NCI-H69 (cell line): Measurements from ENCODE around the gene UQCRHL.
A peak's percentile ranks its signal among the peaks of the same experiment; 100 is the strongest.

Experiments
- DNase-seq: peaks from one replicate; lab custom pipeline; 2025; lab: John Stamatoyannopoulos, UW

Gene UQCRHL

DNA sequence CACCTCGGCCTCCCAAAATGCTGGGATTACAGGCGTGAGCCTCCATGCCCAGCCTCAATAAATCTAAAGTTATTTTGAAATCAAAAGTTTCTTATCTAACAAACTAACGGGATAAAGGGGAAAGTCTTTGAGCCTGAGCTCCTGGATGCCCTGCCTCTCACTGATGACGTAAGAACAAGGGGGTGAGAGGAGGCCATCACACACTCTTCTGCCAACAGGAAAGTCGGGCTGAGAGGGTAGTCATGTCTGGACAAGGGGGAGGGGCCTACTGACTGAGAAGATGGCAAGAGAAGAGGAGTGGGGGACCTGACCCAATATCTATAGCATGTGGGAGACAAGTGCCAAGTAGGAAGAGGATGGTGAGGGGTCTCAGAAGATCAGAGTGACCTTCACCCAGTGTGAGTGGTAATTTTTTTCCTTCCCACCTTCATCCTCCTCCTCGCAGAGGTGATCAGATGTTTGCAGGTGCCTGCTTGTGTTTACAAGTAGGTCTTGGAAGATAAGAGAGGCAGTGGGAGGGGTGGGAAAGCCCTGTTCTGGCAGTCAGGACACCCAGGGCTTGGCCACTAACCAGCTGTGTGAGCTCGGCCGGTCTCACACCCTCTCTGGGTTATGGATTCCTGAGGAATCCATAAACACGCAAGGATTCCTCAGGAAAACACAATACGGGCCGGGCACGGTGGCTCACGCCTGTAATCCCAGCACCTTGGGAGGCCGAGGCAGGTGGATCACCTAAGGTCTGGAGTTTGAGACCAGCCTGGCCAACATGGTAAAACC lies 9.6 kb downstream of the UQCRHL start:
- no peak for DNase-seq

DNA sequence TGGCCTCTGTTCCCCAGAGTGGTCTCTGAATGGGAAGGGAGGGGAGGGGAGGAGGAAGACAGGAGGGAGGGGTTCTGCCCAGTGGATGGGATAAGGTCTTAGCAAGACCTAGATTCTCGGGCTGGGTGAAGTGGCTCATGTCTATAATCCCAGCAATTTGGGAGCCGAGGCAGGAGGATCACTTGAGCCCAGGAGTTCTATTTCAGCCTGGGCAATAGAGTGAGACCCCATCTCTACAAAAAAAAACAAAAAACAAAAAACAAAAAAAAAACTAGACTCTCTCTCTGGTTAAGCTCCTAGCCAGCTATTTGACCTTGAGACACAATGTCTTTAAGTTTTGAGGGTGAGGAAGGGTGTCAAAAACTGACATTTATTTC lies 11.4 kb downstream of the UQCRHL start:
- no peak for DNase-seq

DNA sequence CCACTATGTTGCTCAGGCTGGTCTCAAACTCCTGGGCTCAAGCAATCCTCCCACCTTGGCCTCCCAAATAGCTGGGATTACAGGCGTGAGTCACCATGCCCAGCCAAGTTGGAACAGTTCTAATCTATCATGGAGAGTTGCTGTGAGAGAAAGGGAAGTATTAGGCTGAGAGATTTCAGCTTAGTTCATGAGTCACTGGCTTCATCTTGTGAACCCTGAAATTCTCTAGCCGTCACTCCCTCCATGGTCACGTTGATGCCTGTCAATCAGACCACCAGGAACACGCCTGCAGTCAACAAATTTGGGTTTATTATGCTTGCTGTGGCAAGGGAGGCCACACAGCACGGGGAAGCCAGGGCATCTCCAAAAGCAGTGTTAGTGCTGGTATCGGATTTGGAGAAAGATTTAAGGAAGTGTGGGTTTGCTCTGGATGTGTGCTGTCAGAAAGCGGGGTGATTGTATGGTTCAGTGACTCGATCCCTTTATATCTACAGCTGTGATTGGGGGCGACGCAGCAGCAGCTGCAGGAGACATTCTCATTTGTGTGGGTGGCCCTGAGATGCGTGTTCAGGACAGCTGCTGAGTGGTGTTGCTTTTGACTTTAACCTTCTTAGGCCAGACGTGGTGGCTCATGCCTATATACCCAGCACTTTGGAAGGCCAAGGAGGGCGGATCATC lies 18.7 kb downstream of the UQCRHL start:
- DNase-seq = no peak

DNA sequence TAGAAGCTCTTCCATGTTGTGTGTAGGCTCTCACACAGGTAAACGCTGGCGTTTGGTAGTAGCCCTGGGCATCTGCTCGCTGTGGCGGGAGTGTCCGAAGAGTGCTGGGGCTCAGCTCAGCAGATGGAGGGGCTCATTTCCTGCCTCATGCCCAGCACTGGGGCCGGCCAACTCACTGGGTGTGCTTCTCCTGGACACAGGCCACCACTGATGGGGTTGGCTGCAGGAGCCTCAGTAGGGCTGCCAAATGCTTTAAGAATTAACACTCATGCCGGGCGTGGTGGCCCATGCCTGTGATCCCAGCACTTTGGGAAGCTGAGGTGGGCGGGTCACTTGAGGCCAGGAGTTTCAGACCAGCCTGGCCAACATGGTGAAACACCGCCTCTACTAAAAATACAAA lies 20.9 kb downstream of the UQCRHL start:
- no peak for DNase-seq

DNA sequence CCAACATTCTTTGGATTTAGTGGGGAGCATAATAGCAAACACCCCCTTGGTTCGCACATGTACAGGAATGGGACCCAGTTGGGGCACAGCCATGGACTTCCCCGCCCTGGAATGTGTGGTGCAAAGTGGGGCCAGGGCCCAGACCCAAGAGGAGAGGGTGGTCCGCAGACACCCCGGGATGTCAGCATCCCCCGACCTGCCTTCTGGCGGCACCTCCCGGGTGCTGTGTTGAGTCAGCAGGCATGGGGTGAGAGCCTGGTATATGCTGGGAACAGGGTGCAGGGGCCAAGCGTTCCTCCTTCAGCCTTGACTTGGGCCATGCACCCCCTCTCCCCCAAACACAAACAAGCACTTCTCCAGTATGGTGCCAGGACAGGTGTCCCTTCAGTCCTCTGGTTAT lies 21.8 kb downstream of the UQCRHL start:
- no peak for DNase-seq

DNA sequence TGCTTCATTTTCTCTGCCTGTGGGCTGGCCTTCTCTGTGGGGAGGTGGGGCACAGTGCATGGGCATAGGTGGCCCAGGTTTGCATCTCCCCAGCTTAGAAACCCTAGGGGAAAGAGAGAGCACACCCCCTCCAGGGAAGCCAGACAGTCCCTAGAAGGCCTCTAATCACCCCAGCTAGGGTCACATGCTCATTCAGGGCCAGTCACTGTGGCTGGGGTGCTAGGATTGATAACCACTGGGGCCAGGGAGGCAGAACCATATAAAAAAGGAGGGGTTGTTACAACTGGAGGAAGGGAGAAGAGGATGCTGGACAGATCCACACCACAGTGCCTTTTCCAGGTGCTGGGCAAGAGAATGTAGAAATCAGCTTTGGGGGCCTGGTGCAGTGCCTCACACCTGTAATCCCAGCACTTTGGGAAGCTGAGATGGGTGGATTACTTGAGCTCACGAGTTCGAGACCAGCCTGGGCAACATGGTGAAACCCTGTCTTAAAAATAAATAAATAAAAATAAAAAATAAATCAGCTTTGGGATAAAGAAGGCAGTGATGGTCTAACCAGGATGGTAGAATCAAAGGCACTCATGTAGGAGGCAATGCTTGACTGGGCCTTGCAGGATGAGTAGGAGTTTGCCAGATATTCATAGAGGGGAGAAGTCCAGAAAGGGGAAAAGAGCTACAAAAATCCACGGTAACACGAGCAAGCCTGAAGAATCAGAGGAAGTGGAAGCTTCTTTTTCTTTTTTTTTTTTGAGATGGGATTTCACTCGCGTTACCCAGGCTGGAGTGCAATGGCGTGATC lies 29.3 kb downstream of the UQCRHL start:
- no peak for DNase-seq

DNA sequence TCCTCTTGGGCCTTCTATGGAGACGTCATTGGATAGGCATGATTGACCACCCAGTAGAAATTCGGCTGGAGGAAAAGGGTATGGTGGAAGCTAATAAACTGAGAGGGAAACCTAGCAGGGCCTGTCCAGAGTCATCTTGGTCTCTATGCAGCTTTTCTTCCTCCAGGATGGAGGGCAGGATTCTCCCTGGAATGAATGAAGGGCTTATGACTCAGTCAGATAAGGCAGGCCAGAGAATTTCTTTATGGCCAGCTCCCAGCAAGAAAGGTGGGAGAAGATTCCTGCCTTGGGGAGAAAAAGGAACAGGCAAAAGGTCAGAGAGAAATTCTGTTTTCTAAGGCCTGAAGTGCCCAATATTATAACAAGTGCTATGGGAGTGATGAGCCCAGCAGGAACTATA lies 31.7 kb downstream of the UQCRHL start:
- DNase-seq = no peak

DNA sequence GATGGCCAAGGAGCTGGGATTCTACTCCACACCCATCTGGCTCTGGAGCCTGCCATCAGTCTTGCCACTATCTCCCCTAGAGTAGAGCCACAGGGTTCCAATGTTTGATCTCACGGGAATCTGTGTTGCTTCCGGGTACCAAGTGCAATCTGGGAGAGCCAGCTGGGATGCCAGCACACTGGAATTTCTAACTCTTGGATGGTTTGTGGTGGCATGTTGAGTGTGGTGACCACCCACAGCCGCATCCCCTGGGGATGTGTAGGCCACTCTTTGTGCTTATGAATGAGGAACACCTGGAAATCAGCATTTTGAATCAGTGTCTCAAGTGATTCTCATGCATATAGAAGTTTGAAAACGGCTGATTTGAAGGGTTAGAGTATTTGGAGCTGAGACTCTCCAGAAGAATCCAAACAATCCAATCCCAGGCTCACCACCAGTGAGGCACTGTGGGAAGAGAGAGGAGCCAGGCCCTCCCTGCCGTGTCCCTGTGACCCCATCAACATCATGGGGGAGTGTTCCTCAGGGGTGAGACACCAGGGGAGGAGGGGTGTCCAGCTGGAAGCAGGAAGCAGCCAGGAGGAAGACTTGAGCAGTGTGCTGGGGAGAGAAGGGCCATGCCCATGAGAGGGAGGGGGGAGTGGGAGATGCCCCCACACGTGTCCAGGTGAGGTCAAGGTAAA lies 35.5 kb downstream of the UQCRHL start:
- no peak for DNase-seq

DNA sequence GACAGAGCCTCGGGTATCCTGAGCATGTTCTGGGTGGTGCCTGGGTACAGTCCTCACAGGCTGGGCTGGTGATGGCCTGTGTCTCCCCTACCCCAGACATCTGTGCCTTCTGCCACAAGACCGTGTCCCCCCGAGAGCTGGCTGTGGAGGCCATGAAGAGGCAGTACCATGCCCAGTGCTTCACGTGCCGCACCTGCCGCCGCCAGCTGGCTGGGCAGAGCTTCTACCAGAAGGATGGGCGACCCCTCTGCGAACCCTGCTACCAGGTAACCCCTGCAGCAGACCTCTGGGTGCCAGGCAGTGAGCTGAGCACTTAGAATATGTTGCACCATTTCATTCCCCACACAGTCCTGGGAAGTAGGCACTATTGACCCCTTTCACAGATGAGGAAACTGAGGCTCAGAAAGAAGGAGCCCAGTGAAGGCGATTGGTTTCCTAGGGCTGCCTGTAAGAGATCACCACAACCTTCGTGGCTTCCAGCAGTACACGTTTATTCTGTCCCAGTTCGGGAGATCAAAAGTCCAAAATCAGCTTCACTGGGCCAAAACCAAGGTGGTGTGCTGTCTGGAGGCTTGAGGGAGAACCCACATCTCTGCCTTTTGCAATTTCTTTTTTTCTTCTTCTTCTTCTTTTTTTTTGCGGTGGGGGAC lies 37.0 kb downstream of the UQCRHL start:
- no peak for DNase-seq

DNA sequence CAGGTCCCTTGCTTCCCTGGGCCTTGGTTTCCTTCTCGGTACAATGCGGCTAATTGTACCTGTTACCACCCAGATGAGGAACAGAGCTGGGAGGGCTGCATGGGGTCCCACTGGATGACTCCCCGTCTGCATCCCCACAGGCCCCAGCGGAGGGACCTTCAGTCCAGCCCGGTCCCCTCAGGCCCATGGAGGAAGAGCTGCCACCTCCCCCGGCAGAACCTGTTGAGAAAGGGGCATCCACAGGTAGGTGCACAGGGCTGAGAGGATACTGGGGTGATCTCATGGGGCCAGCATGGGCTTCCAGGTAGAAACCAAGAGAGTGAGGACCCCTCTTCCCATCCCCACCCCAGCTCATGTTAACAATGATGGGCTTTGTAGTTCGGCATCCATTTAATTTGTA lies 39.1 kb downstream of the UQCRHL start:
- DNase-seq = no peak

DNA sequence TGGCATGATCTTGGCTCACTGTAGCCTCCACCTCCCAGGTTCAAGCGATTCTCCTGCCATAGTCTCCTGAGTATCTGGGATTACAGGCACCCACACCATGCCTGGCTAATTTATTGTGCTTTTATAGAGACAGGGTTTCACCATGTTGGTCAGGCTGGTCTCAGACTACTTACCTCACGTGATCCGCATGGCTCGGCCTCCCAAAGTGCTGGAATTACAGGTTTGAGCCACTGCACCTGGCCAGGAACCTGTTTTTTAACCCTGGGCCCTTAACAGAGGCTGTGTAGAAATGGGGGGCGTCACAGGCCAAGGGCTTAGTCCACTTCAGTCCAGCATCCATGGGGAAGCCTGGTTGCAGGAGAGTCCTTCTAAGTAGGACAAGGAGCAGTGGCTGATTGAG lies 39.5 kb downstream of the UQCRHL start:
- no peak for DNase-seq

DNA sequence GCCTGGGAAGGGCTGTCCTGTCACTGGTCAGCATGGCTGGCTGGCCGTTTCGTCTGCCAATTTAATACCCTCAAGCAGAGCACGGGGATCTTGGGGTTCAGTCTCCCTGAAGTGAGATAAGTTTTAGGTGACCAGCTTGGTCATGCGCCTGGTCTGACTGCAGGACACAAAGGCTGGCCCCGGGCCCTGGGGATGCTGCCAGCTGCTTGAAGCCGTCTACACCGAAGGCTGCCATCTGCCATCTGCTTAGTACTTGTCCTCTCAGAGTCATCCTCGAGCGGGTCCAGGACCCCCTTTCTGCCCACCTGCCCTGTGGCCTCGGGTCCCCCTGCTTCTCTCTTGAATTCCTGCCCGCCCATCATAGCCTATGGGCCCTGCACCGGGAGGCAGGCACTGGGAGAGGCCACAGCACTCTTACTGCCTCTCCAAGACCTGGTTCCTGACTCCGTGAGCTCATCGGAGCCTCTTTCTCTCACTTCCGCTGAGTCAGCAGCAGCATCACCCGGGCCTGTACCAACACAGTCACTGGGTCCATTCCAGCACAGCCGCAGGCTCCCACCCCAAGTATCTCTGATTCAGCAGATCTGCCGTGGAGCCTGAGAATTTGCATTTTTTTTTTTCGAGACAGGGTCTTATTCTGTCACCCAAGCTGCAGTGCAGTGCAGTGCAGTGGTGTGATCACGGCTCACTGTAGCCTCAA lies 41.8 kb downstream of the UQCRHL start:
- no peak for DNase-seq

DNA sequence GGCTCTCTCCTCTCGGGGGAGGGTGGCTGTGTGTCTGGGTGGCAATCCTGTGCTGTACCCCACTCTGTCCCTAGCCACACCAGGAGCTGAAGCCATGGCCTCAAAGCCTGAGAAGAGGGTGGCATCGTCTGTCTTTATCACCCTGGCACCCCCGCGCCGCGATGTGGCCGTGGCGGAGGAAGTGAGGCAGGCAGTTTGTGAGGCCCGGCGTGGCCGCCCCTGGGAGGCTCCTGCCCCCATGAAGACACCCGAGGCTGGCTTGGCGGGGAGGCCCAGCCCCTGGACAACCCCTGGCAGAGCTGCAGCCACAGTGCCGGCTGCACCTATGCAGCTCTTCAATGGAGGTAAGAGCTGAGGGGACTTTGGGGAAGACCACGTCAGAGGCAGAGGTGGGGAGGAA lies 42.6 kb downstream of the UQCRHL start:
- no peak for DNase-seq

DNA sequence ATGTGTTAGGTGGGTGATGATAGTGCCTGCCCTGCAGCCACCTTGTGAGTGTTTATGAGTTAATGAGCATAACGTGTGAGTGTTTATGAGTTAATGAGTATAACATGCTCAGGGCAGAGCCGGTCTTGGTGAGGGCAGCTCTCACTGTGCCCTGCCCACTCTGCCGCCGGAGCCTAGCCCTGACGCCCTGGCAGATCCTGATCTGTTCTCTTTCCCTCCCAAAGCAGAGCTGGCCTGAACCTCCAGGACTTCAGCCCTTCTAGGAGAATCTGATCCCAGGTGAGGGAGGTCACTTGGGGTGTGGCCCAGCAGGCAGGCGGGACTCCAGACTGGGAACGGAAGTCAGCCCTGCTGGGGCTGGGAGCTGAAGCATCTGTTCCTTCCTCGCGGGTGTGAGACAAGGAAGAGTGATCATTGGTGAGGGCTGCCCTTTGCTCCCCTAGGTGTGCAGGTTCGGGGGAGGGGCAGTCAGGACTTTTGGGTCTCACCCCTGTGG lies 43.1 kb downstream of the UQCRHL start:
- peak; percentile 27 for DNase-seq

DNA sequence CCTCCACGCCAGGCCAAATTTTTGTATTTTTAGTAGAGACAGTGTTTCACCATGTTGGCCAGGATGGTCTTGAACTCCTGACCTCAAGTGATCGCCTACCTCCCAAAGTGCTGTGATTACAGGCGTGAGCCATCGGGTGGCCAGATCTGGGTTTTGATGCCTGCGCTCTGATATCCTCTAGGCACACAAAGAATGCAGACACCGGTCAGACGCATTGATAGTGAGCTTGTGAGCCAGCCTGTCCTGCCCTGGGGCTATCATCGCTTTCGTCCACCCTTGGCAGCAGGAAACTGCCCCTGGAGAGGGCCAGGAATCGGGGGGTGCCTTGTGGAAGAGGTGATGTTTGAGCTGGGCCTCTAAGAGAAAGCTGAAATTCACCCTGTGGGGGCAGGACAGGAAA lies 44.9 kb downstream of the UQCRHL start:
- DNase-seq = no peak

DNA sequence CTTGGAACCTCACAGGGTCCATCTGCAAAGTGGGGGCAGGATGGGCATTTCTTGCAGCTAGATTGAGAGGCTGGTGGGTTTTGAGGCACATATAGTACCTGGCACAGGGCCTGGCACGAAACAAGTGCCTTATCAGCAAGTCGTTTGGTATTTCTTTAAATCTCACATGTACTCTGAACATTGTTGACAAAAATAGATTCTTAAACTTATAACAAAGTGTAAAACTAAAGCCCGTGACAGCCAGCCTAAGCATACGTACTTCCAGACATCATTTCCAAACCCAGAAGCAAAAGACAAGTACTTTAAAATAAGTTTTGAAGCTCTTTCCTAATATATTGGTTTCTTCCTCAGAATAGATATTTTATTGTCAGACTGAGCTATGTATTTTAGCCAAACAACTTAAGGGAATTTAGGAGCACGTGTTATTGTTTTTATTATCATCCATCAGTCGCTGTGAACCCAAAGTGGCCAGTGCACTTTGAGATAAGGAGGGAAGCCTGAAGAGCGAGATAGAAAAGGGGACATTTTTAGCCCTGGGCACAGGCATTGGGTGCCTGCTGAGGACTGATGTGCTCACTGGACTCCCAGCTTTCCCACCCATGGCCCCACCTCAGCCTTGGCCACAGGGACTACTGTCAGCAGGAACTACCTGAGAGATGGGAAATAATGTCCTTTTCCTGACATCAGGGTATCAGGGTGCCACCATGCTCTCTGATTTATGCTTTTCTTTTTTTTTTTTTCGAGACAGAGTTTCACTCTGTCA lies 45.9 kb downstream of the UQCRHL start:
- DNase-seq = no peak

DNA sequence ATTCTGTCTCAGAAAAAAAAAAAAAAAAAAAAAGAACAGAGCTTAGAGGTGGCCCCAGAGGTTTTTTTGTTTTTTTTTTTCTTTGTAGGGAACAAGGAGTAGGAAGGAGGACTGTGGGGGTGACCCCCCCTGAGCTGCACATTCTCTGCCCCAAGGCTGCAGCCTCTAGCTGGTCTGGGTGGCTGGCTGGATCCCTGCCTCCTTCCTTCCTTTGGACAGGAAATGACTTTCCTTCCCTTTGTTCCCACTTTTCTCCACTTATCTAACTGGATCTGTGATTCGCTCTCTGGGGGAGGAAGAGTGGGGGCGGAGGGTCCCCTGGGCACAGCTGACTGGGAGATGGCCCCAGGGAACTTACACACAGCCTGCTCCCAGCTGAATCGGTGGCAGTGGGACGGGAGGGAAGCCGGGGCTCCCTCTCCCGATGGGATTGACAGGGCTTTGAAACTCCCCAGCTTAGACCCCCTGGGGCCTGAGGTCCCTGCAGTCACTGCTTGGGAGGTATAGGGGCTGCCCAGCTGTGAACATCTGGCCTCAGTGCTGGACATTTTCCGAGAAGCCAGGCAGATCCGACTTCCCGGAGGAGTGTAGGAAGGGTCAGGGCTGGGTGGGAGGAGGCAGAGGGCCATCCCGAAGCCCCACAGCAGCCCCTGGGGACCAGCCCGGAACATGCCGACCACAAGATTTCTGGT lies 46.8 kb downstream of the UQCRHL start:
- peak; percentile 7 for DNase-seq

DNA sequence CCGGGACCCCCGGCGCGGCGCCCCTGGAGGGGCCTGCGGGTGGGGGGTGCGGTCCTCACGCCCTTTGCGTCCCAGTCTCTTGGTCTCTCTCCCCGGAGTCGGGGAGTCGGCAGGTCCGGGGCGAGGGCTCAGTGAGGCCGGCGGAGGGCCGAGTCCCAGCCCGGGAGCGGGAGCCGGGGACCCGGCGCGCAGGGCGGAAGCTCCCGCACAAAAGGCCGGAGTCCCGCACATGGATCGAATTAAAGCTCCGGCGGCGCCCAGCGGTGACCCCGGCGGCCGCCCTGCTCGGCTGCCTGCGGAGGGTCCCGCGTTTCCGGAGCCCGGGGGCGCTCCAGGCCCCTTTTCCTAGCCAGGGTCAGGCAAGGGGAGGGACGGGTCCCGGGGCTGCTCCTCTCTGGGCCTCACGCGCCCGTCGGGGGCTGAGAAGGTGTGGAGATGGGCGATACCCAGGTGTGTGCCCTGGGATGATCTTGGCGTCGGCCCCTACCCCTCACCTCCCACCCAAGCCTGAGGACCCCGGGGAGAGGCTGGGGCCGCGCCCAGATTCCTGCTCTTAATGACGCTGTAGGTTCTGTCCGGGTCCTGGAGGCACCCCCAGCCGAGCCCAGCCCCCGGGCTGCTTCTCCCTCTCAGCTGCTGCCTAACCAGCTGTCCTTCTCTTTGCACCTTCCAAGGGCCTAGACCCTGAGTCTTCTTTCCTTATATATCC lies 48.3 kb downstream of the UQCRHL start:
- peak; percentile 37 for DNase-seq

DNA sequence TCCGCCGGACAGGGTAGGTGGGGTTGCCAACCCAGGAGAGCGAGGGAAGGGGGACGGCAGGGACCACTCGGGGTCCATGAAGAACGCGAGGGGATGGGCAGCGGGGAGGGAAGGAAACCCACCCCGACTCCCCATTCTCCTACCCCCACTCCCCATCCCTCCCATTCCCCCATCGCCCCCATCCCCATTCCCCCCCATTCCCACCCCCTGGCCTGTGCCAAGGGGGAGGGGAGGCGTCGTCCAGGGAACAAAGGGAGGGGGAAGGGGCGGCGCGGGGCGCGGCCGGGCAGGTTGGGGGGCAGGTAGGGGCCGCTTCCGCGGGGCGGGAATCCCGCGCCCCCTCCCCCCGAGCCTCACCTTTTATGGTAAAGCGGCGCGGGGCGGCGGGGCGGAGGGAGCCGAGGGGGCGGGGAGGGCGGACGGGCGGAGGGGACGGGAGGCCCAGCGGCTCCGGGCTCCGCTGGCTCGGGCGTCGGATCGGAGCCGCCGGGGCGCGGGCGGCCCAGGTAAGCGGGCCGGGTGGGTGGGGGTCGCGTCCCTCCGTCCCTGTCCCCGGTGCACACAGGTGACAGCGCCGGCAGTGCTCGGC lies 49.0 kb downstream of the UQCRHL start, which contains the start of gene FBLIM1:
TSS of gene FBLIM1 (plus strand) at position 453 of the 589 bp plus-strand sequence. CDS start 6,189 bp downstream, outside the sequence.
- peak; percentile 72 for DNase-seq
